HEK293 (cell line): ENCODE measurements around the gene PHF21A.

Experiments
- BCL6B ChIP-seq: fragments of 450-650 bp; formaldehyde crosslinking; IDR thresholded peaks from 2 replicates; pipeline ENCODE4 v1.5.1; 2017; ENCODE audit warnings: missing biosample characterization, missing genetic modification characterization
- EGR2 ChIP-seq: fragments of 450-650 bp; formaldehyde crosslinking; IDR thresholded peaks from 2 replicates; pipeline ENCODE4 v1.5.1; 2016; ENCODE audit warnings: low read depth, missing biosample characterization, missing genetic modification characterization
- ELK4 ChIP-seq: IDR thresholded peaks from 2 replicates; pipeline ENCODE4 v1.6.1; 2011; ENCODE audit warnings: mild to moderate bottlenecking, low read depth, low read length, borderline replicate concordance
- INSM2 ChIP-seq: fragments of 450-650 bp; formaldehyde crosslinking; IDR thresholded peaks from 2 replicates; pipeline ENCODE4 v1.5.1; 2016; ENCODE audit warnings: missing biosample characterization, missing genetic modification characterization
- KLF1 ChIP-seq: fragments of 450-650 bp; formaldehyde crosslinking; IDR thresholded peaks from 2 replicates; pipeline ENCODE4 v1.5.1; 2016; ENCODE audit warnings: missing biosample characterization, missing genetic modification characterization
- MYNN ChIP-seq: fragments of 450-650 bp; formaldehyde crosslinking; IDR thresholded peaks from 2 replicates; pipeline ENCODE4 v1.5.1; 2016; ENCODE audit warnings: missing biosample characterization, missing genetic modification characterization, borderline replicate concordance
- TCF7L2 ChIP-seq: IDR thresholded peaks from 2 replicates; pipeline ENCODE4 v1.6.1; 2011; ENCODE audit warnings: low read depth, mild to moderate bottlenecking, inconsistent platforms, low read length, moderate library complexity, borderline replicate concordance
- TRIM28 ChIP-seq: IDR thresholded peaks from 2 replicates; pipeline ENCODE4 v1.6.1; 2011; ENCODE audit warnings: low read length, control low read depth, borderline replicate concordance
- ZBTB17 ChIP-seq: fragments of 450-650 bp; formaldehyde crosslinking; IDR thresholded peaks from 2 replicates; pipeline ENCODE4 v1.5.1; 2016; ENCODE audit warnings: missing biosample characterization, missing genetic modification characterization
- ZBTB20 ChIP-seq: fragments of 450-650 bp; formaldehyde crosslinking; IDR thresholded peaks from 2 replicates; pipeline ENCODE4 v1.5.1; 2016; ENCODE audit warnings: missing biosample characterization, missing genetic modification characterization
- ZBTB7A ChIP-seq: fragments of 450-650 bp; formaldehyde crosslinking; IDR thresholded peaks from 2 replicates; pipeline ENCODE4 v1.5.1; 2016; ENCODE audit warnings: low read depth, missing biosample characterization, missing genetic modification characterization
- ZNF148 ChIP-seq: fragments of 450-650 bp; formaldehyde crosslinking; IDR thresholded peaks from 2 replicates; pipeline ENCODE4 v1.5.0; 2017; ENCODE audit warnings: missing biosample characterization, missing genetic modification characterization, borderline replicate concordance
- ZNF2 ChIP-seq: fragments of 450-650 bp; formaldehyde crosslinking; IDR thresholded peaks from 2 replicates; pipeline ENCODE4 v1.5.1; 2016; ENCODE audit warnings: missing biosample characterization, missing genetic modification characterization
- ZNF335 ChIP-seq: fragments of 450-650 bp; formaldehyde crosslinking; conservative IDR thresholded peaks from 2 replicates; pipeline ENCODE4 v1.5.1; 2016; ENCODE audit warnings: missing biosample characterization, missing genetic modification characterization
- ZNF580 ChIP-seq: fragments of 450-650 bp; formaldehyde crosslinking; IDR thresholded peaks from 2 replicates; pipeline ENCODE4 v1.5.1; 2016; ENCODE audit warnings: missing biosample characterization, missing genetic modification characterization
- ZNF654 ChIP-seq: fragments of 450-650 bp; formaldehyde crosslinking; IDR thresholded peaks from 2 replicates; pipeline ENCODE4 v1.5.1; 2016; ENCODE audit warnings: low read depth, missing biosample characterization, missing genetic modification characterization
- ZNF785 ChIP-seq: fragments of 450-650 bp; formaldehyde crosslinking; IDR thresholded peaks from 2 replicates; pipeline ENCODE4 v1.5.1; 2016; ENCODE audit warnings: missing biosample characterization, missing genetic modification characterization
- ZNF792 ChIP-seq: fragments of 450-650 bp; formaldehyde crosslinking; IDR thresholded peaks from 2 replicates; pipeline ENCODE4 v1.5.1; 2016; ENCODE audit warnings: missing biosample characterization, missing genetic modification characterization
- ZNF843 ChIP-seq: fragments of 450-650 bp; formaldehyde crosslinking; IDR thresholded peaks from 2 replicates; pipeline ENCODE4 v1.5.1; 2016; ENCODE audit warnings: missing biosample characterization, missing genetic modification characterization
- TF ChIP-seq, protein P1 (sequence below): fragments of 450-650 bp; formaldehyde crosslinking; IDR thresholded peaks from 2 replicates; pipeline ENCODE4 v1.5.1; 2016; ENCODE audit warnings: missing biosample characterization, missing genetic modification characterization
- TF ChIP-seq, protein P2 (sequence below): fragments of 450-650 bp; formaldehyde crosslinking; IDR thresholded peaks from 2 replicates; pipeline ENCODE4 v1.5.1; 2016; ENCODE audit warnings: missing biosample characterization, missing genetic modification characterization
- TF ChIP-seq, protein P3 (sequence below): sonication (generic); formaldehyde crosslinking; IDR thresholded peaks from 2 replicates; pipeline ENCODE4 v1.8.1; 2022; ENCODE audit warnings: mild to moderate bottlenecking, moderate library complexity, missing genetic modification reagents
- TF ChIP-seq, protein P4 (sequence below): fragments of 450-650 bp; formaldehyde crosslinking; IDR thresholded peaks from 2 replicates; pipeline ENCODE4 v1.5.1; 2017; ENCODE audit warnings: missing biosample characterization, missing genetic modification characterization
- TF ChIP-seq, protein P5 (sequence below): fragments of 450-650 bp; formaldehyde crosslinking; IDR thresholded peaks from 2 replicates; pipeline ENCODE4 v1.5.1; 2017; ENCODE audit warnings: missing biosample characterization, missing genetic modification characterization

The PHF21A gene

GRCh38 chr11:45917623-45918330, 203.5 kb downstream of the PHF21A start, which contains the start of gene PEX16 (continued):
- no peak for TF ChIP-seq BCL6B (tag by site-specific recombination)
- TF ChIP-seq INSM2 (tag by site-specific recombination) = no peak
- TF ChIP-seq KLF1 (tag by site-specific recombination) = no peak
- peak; percentile 46 for TF ChIP-seq ZNF335 (tag by site-specific recombination)
- no peak for TF ChIP-seq ZBTB7A (tag by site-specific recombination)
- 0 out of 2 replicates have a peak, but pooled peaks have one; percentile 15 for TF ChIP-seq ZNF2 (tag by site-specific recombination)
- no peak for TF ChIP-seq ZNF843 (tag by site-specific recombination)
- no peak; the same call in 1 of the 2 replicates for TF ChIP-seq ZBTB20 (tag by site-specific recombination)
- TF ChIP-seq, protein P1, sequence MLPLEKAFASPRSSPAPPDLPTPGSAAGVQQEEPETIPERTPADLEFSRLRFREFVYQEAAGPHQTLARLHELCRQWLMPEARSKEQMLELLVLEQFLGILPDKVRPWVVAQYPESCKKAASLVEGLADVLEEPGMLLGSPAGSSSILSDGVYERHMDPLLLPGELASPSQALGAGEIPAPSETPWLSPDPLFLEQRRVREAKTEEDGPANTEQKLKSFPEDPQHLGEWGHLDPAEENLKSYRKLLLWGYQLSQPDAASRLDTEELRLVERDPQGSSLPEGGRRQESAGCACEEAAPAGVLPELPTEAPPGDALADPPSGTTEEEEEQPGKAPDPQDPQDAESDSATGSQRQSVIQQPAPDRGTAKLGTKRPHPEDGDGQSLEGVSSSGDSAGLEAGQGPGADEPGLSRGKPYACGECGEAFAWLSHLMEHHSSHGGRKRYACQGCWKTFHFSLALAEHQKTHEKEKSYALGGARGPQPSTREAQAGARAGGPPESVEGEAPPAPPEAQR (tag by site-specific recombination) = no peak
- TF ChIP-seq TRIM28 = no peak
- TF ChIP-seq ZBTB17 (tag by site-specific recombination) = peak; percentile 96
- no peak for TF ChIP-seq ELK4
- TF ChIP-seq, protein P2, sequence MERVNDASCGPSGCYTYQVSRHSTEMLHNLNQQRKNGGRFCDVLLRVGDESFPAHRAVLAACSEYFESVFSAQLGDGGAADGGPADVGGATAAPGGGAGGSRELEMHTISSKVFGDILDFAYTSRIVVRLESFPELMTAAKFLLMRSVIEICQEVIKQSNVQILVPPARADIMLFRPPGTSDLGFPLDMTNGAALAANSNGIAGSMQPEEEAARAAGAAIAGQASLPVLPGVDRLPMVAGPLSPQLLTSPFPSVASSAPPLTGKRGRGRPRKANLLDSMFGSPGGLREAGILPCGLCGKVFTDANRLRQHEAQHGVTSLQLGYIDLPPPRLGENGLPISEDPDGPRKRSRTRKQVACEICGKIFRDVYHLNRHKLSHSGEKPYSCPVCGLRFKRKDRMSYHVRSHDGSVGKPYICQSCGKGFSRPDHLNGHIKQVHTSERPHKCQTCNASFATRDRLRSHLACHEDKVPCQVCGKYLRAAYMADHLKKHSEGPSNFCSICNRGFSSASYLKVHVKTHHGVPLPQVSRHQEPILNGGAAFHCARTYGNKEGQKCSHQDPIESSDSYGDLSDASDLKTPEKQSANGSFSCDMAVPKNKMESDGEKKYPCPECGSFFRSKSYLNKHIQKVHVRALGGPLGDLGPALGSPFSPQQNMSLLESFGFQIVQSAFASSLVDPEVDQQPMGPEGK (tag by site-specific recombination) = peak; percentile 38; the same call in 1 of the 2 replicates
- no peak for TF ChIP-seq ZNF148 (tag by site-specific recombination)
- no peak for TF ChIP-seq EGR2
- no peak for TF ChIP-seq TCF7L2
- TF ChIP-seq ZNF792 (tag by site-specific recombination) = no peak
- TF ChIP-seq ZNF785 (tag by site-specific recombination) = no peak
- no peak for TF ChIP-seq ZNF654
- TF ChIP-seq, protein P3, sequence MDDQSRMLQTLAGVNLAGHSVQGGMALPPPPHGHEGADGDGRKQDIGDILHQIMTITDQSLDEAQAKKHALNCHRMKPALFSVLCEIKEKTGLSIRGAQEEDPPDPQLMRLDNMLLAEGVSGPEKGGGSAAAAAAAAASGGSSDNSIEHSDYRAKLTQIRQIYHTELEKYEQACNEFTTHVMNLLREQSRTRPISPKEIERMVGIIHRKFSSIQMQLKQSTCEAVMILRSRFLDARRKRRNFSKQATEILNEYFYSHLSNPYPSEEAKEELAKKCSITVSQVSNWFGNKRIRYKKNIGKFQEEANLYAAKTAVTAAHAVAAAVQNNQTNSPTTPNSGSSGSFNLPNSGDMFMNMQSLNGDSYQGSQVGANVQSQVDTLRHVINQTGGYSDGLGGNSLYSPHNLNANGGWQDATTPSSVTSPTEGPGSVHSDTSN (CRISPR knock-in tag) = no peak
- TF ChIP-seq, protein P4, sequence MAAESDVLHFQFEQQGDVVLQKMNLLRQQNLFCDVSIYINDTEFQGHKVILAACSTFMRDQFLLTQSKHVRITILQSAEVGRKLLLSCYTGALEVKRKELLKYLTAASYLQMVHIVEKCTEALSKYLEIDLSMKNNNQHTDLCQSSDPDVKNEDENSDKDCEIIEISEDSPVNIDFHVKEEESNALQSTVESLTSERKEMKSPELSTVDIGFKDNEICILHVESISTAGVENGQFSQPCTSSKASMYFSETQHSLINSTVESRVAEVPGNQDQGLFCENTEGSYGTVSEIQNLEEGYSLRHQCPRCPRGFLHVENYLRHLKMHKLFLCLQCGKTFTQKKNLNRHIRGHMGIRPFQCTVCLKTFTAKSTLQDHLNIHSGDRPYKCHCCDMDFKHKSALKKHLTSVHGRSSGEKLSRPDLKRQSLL (tag by site-specific recombination) = peak; percentile 99
- TF ChIP-seq ZNF580 (tag by site-specific recombination) = peak; percentile 99
- no peak for TF ChIP-seq MYNN (tag by site-specific recombination)
- TF ChIP-seq, protein P5, sequence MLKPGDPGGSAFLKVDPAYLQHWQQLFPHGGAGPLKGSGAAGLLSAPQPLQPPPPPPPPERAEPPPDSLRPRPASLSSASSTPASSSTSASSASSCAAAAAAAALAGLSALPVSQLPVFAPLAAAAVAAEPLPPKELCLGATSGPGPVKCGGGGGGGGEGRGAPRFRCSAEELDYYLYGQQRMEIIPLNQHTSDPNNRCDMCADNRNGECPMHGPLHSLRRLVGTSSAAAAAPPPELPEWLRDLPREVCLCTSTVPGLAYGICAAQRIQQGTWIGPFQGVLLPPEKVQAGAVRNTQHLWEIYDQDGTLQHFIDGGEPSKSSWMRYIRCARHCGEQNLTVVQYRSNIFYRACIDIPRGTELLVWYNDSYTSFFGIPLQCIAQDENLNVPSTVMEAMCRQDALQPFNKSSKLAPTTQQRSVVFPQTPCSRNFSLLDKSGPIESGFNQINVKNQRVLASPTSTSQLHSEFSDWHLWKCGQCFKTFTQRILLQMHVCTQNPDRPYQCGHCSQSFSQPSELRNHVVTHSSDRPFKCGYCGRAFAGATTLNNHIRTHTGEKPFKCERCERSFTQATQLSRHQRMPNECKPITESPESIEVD (tag by site-specific recombination) = no peak
